ENCODE data around the gene PEX26. TPM values are rescaled to one million over a fixed set of nuclear protein-coding genes. Genes with fewer than 3 reads are reported as not detected.

Gene PEX26
- total and polyA plus RNA-seq, 9 of the 15 experiments (the other 6 are each of a cell fraction or from before 2014, with no cell fraction given): 0.35 to 39.6 (median 17.4) TPM

- TF ChIP-seq, protein P1, sequence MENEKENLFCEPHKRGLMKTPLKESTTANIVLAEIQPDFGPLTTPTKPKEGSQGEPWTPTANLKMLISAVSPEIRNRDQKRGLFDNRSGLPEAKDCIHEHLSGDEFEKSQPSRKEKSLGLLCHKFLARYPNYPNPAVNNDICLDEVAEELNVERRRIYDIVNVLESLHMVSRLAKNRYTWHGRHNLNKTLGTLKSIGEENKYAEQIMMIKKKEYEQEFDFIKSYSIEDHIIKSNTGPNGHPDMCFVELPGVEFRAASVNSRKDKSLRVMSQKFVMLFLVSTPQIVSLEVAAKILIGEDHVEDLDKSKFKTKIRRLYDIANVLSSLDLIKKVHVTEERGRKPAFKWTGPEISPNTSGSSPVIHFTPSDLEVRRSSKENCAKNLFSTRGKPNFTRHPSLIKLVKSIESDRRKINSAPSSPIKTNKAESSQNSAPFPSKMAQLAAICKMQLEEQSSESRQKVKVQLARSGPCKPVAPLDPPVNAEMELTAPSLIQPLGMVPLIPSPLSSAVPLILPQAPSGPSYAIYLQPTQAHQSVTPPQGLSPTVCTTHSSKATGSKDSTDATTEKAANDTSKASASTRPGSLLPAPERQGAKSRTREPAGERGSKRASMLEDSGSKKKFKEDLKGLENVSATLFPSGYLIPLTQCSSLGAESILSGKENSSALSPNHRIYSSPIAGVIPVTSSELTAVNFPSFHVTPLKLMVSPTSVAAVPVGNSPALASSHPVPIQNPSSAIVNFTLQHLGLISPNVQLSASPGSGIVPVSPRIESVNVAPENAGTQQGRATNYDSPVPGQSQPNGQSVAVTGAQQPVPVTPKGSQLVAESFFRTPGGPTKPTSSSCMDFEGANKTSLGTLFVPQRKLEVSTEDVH (IDR thresholded peaks at IDR 0.05; ENCODE audit: low read depth, partially characterized antibody): no peak
- TF ChIP-seq RBM34 (IDR thresholded peaks at IDR 0.05; ENCODE audit: borderline replicate concordance, insufficient read depth, low read length) (no peak), KDM2B (CRISPR knock-in tag; IDR thresholded peaks at IDR 0.05) (no peak), LCOR (CRISPR knock-in tag; IDR thresholded peaks at IDR 0.05) (no peak), CREM (IDR thresholded peaks at IDR 0.05; ENCODE audit: low read depth) (no peak), MGA (IDR thresholded peaks at IDR 0.05) (0 out of 2 replicates have a peak, but pooled peaks have one; percentile 20), NFYB (IDR thresholded peaks at IDR 0.05; ENCODE audit: extremely low read depth, insufficient read length) (no peak), HCFC1 (IDR thresholded peaks at IDR 0.05; ENCODE audit: low read depth, low read length) (no peak), SOX6 (IDR thresholded peaks at IDR 0.05) (peak; percentile 71; the same call in 1 of the 2 replicates)
- TF ChIP-seq, protein P2, sequence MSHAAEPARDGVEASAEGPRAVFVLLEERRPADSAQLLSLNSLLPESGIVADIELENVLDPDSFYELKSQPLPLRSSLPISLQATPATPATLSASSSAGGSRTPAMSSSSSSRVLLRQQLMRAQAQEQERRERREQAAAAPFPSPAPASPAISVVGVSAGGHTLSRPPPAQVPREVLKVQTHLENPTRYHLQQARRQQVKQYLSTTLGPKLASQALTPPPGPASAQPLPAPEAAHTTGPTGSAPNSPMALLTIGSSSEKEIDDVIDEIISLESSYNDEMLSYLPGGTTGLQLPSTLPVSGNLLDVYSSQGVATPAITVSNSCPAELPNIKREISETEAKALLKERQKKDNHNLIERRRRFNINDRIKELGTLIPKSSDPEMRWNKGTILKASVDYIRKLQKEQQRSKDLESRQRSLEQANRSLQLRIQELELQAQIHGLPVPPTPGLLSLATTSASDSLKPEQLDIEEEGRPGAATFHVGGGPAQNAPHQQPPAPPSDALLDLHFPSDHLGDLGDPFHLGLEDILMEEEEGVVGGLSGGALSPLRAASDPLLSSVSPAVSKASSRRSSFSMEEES (CRISPR knock-in tag; IDR thresholded peaks at IDR 0.05): no peak
These were observed 68.0 kb downstream of the PEX26 start (continued) for GRCh38 chr22:18145676-18146388.
